Measurements from ENCODE around the gene SEMA5A.

The SEMA5A gene

DNA sequence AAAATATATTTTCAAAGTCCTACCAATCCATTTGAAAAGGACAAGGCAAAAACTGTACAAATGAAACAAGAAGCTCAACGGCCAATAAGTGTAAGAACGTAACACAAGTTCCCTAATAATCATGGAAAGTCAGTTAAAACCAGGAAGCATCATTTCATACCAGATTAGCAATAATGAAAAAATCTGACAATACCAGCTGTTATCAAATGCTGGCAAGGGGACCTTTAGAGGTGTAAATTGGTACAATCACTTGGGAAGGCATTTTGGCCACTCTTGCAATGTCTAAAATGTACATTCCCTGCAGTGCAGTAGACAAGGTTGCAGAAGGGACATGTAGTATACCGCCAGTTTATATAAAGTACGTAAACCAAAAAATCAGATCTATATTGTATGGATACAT lies 10.1 kb upstream of the SEMA5A start:
- Histone ChIP-seq H3K27me3 (no peaks in the 10 kb centered on the region), H3K4me3 (ENCODE audit: low read depth in 1 of 2, low read length in 1 of 2) (no peak overlapping the region), H3K27ac (no peak overlapping the region), H3K4me1 (ENCODE audit: control insufficient read depth in 1 of 2, insufficient read depth in 1 of 2, low read depth in 1 of 2, low read length in 1 of 2) (no peaks in the 10 kb centered on the region), H3K36me3 (no peaks in the 10 kb centered on the region), H3K9me3 (no peaks in the 10 kb centered on the region)
- TF ChIP-seq, protein P1, sequence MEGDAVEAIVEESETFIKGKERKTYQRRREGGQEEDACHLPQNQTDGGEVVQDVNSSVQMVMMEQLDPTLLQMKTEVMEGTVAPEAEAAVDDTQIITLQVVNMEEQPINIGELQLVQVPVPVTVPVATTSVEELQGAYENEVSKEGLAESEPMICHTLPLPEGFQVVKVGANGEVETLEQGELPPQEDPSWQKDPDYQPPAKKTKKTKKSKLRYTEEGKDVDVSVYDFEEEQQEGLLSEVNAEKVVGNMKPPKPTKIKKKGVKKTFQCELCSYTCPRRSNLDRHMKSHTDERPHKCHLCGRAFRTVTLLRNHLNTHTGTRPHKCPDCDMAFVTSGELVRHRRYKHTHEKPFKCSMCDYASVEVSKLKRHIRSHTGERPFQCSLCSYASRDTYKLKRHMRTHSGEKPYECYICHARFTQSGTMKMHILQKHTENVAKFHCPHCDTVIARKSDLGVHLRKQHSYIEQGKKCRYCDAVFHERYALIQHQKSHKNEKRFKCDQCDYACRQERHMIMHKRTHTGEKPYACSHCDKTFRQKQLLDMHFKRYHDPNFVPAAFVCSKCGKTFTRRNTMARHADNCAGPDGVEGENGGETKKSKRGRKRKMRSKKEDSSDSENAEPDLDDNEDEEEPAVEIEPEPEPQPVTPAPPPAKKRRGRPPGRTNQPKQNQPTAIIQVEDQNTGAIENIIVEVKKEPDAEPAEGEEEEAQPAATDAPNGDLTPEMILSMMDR (IDR thresholded peaks at IDR 0.05): no peak

DNA sequence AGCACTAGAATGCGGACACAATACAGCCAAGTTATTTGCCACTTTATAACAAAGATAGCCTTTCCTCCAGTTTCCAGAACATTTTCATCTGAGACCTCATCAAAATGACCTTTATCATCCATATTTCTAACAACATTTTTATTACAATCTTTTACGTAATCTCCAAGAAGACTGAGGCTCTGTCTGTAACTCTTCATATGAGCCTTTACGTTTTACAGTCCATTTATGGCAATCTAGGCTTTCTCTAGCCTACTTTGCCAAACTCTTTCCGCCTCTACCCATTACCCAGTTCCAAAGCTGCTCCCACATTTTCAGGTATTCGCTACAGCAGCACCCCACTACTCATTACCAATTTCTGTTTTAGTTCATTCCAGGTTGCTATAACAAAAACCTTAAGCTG lies 8.2 kb upstream of the SEMA5A start:
- TF ChIP-seq, protein P1 (IDR thresholded peaks at IDR 0.05): no peak
- Histone ChIP-seq H3K9me3 (no peaks in the 10 kb centered on the region), H3K4me1 (ENCODE audit: control insufficient read depth in 1 of 2, insufficient read depth in 1 of 2, low read depth in 1 of 2, low read length in 1 of 2) (no peaks in the 10 kb centered on the region), H3K36me3 (no peaks in the 10 kb centered on the region), H3K27me3 (peaks cover 8% of the 10 kb centered on the region), H3K27ac (no peak overlapping the region), H3K4me3 (ENCODE audit: low read depth in 1 of 2, low read length in 1 of 2) (no peak overlapping the region)

DNA sequence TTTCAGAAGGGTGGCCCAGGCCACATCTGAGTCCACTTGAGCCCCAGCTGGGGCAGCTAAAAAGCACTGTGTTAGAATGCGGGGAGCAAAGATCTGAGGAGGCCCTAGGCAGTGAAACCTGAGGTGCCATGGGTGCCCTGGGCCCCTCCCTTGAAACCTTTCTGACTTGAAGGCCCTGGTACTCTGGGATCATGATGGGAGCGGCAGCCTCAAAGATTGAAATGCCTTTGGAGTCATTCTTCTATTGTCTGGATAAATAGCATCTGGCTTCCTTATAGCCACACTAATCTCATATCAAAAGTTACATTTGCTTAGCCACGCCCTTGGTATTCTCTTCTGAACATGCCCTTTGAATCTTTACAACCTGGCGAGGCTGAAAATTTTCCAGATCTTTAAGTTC lies 7.7 kb upstream of the SEMA5A start:
- no peaks in the 10 kb centered on the region for H3K9me3 ChIP-seq
- no peaks in the 10 kb centered on the region for H3K36me3 ChIP-seq
- no peak overlapping the region for H3K27ac ChIP-seq
- H3K27me3 ChIP-seq: peaks cover 14% of the 10 kb centered on the region
- no peaks in the 10 kb centered on the region for H3K4me1 ChIP-seq (ENCODE audit: control insufficient read depth in 1 of 2, insufficient read depth in 1 of 2, low read depth in 1 of 2, low read length in 1 of 2)
- TF ChIP-seq, protein P1 (IDR thresholded peaks at IDR 0.05): no peak
- no peak overlapping the region for H3K4me3 ChIP-seq (ENCODE audit: low read depth in 1 of 2, low read length in 1 of 2)

DNA sequence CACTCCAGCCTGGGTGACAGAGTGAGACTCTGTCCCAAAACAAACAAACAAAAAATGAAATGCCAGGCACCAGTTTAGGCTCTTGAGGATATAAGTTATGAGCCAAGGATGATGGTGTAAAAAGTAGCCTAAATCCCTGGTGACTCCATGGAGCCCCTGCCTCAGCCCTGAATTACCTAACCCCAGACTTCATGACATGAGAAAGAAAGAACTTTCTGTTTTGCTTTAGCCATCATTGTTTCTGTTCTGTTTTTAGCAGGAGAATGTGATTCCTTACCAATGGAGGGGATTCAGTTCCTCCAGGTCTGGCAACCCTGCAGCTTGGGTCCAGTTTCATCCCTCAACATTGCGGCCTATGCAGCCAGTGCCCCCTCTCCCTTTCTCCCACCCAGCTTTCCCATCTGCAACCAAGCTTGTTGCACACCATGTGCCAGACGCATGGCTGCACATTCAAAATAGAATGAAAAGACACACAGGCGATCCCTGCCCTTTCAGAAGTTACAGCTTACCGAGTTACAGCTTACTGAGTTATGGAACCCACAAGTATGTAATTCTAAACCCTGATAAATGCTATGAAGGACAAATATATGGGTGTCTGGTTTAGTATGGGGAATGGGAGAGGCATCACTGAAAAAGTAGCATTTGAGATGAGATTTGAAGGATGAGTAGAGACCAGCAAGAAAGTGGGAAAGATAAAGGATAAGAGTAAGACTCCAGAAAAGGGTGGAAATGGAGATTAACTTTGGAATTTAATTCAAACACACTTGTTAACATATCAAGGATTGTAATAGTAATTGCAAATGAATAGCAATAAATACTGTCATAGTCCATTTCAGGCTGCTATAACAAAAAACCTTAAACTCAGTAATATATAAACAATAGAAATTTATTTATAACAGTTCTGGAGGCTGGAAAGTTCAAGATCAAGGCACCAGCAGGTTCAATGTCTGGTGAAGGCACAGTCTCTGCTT lies 6.0 kb upstream of the SEMA5A start:
- no peaks in the 10 kb centered on the region for H3K9me3 ChIP-seq
- TF ChIP-seq, protein P1 (IDR thresholded peaks at IDR 0.05): no peak
- no peaks in the 10 kb centered on the region for H3K4me1 ChIP-seq (ENCODE audit: control insufficient read depth in 1 of 2, insufficient read depth in 1 of 2, low read depth in 1 of 2, low read length in 1 of 2)

DNA sequence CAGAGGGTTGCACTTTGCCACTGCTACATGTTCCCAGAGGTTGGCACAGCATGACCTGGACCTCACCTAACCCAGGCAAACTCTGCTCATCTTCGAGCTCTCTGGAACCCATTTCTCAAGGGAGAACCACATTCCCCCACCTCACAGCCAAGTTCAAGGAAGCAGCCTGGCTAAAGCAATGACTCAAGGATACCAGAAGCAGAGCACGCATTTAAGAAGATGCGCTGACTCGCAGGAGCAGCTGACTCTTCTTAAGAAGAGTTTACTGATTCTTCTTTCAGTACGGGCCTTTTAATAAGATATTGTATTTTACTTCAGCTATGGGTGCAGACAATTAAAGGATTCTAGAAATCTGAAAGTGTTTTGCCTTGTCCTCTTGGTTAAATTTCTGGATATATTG lies 4.1 kb upstream of the SEMA5A start:
- Histone ChIP-seq H3K27ac (no peak overlapping the region), H3K4me3 (ENCODE audit: low read depth in 1 of 2, low read length in 1 of 2) (no peak overlapping the region), H3K27me3 (peaks cover 50% of the 10 kb centered on the region), H3K36me3 (no peaks in the 10 kb centered on the region), H3K4me1 (ENCODE audit: control insufficient read depth in 1 of 2, insufficient read depth in 1 of 2, low read depth in 1 of 2, low read length in 1 of 2) (no peaks in the 10 kb centered on the region), H3K9me3 (no peaks in the 10 kb centered on the region)
- TF ChIP-seq, protein P1 (IDR thresholded peaks at IDR 0.05): no peak

More for the DNA sequence above, 6.0 kb upstream of the SEMA5A start:
- Histone ChIP-seq H3K27me3 (peaks cover 31% of the 10 kb centered on the region), H3K4me3 (ENCODE audit: low read depth in 1 of 2, low read length in 1 of 2) (no peak overlapping the region), H3K27ac (no peak overlapping the region), H3K36me3 (no peaks in the 10 kb centered on the region)

All from neutrophil (primary cell).